Smooth muscle cell (in vitro differentiated cells): Measurements from ENCODE around the gene GPHN. TPM values are rescaled to one million over a fixed set of nuclear protein-coding genes. Genes with fewer than 3 reads are reported as not detected.
"Not testable (repeated sequence)": the region's sequence is repeated elsewhere in the genome, so short reads cannot be mapped to it uniquely, and the experiment has no call there.

Experiments
- DNase-seq: peaks from one replicate; lab custom pipeline; 2025; ENCODE audit not compliant: unreplicated experiment; lab: John Stamatoyannopoulos, UW
- H2AFZ ChIP-seq: fragments of 200-600 bp; sonication (generic); 2 replicates; pipeline ENCODE4 v1.6.0; 2016; ENCODE audit warnings: antibody characterized with exemption, low read depth, mild to moderate bottlenecking
- H3F3A ChIP-seq: fragments of 200-600 bp; sonication (generic); 2 replicates; pipeline ENCODE4 v1.6.0; 2017; ENCODE audit warnings: antibody characterized with exemption, low read depth
- H3K27ac ChIP-seq: fragments of 200-600 bp; sonication (generic); 2 replicates; pipeline ENCODE4 v1.5.1; 2016; ENCODE audit warnings: low read depth, mild to moderate bottlenecking
- H3K27me3 ChIP-seq: fragments of 200-600 bp; sonication (generic); 2 replicates; pipeline ENCODE4 v1.6.1; 2016; ENCODE audit warnings: low read depth, mild to moderate bottlenecking
- H3K36me3 ChIP-seq: fragments of 200-600 bp; sonication (generic); 2 replicates; pipeline ENCODE4 v1.5.1; 2016; ENCODE audit warnings: low read depth
- H3K4me1 ChIP-seq: fragments of 200-600 bp; sonication (generic); 2 replicates; pipeline ENCODE4 v1.5.1; 2016; ENCODE audit warnings: low read depth
- H3K4me2 ChIP-seq: fragments of 200-600 bp; sonication (generic); 2 replicates; pipeline ENCODE4 v1.6.0; 2016; ENCODE audit warnings: mild to moderate bottlenecking
- H3K4me3 ChIP-seq: fragments of 200-600 bp; sonication (generic); 2 replicates; pipeline ENCODE4 v1.5.1; 2016; ENCODE audit warnings: mild to moderate bottlenecking
- H3K79me2 ChIP-seq: fragments of 200-600 bp; sonication (generic); 2 replicates; pipeline ENCODE4 v1.6.0; 2016; ENCODE audit warnings: low read depth, mild to moderate bottlenecking
- H3K9ac ChIP-seq: fragments of 200-600 bp; sonication (generic); 2 replicates; pipeline ENCODE4 v1.6.0; 2016; ENCODE audit warnings: low read depth
- H3K9me3 ChIP-seq: fragments of 200-600 bp; sonication (generic); replicated peaks from 2 replicates; pipeline ENCODE4 v1.5.1; 2016; ENCODE audit warnings: low read depth
- H4K20me1 ChIP-seq: fragments of 200-600 bp; sonication (generic); 2 replicates; pipeline ENCODE4 v1.6.0; 2016; ENCODE audit warnings: low read depth
- CTCF ChIP-seq: fragments of 200-600 bp; sonication (generic); IDR thresholded peaks from 2 replicates; pipeline ENCODE4 v1.5.1; 2017; ENCODE audit warnings: borderline replicate concordance, mild to moderate bottlenecking, antibody characterized with exemption; ENCODE audit not compliant: insufficient read depth, poor library complexity, severe bottlenecking
- WGBS: methylation state at CpG from one replicate; pipeline ENCODE4 v1.1.7; 2016; ENCODE audit warnings: low lambda C conversion rate; 5-methylcytosine and 5-hydroxymethylcytosine counted together
- polyA plus RNA-seq: library from polyadenylated mRNA; unstranded; fragments of >200 nt; fragmentation: Nextera tagmentation; extraction: Ambion mirVana; gene quantifications from 2 replicates; pipeline ENCODE4 v1.2.1, GENCODE V29; 2016
- total RNA-seq: library from RNA; depleted of rRNA; stranded (reverse); fragments of >200 nt; gene quantifications from 2 replicates; pipeline ENCODE4 v1.2.3, GENCODE V29; 2014

Gene GPHN
- total and polyA plus RNA-seq, 2 experiments from 2014 or later: 8.6 to 18.9 TPM

DNA sequence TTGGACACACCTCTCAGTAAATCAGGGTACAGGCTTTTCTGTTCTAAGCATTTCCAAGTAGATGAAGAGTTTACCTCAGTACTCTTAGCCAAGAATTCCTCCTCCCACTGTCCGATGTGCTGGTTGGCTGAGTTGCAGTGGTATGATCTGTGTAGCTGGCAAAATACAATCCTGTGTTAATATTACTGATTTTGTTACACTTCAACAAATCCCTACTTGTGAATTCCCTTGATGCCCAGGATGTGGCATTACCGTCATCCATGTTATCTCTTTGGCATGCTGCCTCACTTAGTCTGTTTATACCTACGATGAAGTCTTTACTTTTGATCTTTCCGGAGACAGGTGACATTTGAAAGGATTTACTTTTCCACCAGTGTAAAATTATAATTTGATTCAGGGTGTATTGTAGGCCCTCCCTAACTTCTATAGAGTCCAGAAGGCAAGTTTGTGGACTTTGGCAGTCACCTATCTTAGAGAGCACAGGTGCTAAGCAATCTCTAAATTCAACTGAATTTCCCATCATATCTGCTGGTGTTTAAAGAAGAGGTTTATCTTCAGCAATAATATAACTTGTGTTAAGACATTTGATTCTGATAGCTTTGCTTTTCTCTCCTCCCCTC lies 11.6 kb upstream of the GPHN start:
- no peak overlapping the region for H2AFZ ChIP-seq
- WGBS: 89% methylated on average over 4 of the region's 4 CpGs
- H3K27me3 ChIP-seq: no peaks in the 10 kb centered on the region
- no peak overlapping the region for H3K4me2 ChIP-seq
- H3K4me3 ChIP-seq: no peak overlapping the region
- no peaks in the 10 kb centered on the region for H3K36me3 ChIP-seq
- DNase-seq: no peak
- no peak for TF ChIP-seq CTCF
- no peaks in the 10 kb centered on the region for H3K79me2 ChIP-seq
- no peak overlapping the region for H3K9ac ChIP-seq
- no peaks in the 10 kb centered on the region for H3K9me3 ChIP-seq
- no peaks in the 10 kb centered on the region for H3F3A ChIP-seq
- no peaks in the 10 kb centered on the region for H3K4me1 ChIP-seq
- no peak overlapping the region for H3K27ac ChIP-seq
- no peaks in the 10 kb centered on the region for H4K20me1 ChIP-seq

DNA sequence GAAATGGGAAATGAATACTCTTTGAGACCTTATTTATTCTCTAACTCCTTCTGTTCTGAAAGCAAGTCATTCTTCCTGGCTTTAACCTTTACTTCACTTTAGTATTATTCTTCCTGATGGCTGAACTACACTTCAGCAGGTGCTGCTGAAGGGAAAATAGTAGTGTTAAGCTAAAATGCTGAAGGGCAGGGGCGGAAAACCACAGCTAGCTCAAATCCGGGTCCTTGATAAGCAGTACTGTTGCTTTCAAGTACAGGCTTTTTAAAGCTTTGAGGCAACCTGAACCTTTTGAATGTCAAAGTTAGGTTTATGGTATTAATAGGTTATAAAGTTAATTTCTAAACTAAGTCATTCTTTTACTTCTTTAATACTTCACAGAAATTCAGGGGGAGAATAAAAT lies 11.0 kb upstream of the GPHN start:
- Histone ChIP-seq H3K79me2 (no peaks in the 10 kb centered on the region), H3F3A (no peaks in the 10 kb centered on the region), H4K20me1 (no peaks in the 10 kb centered on the region), H3K27ac (no peak overlapping the region), H3K9ac (no peak overlapping the region), H3K4me1 (no peaks in the 10 kb centered on the region), H3K27me3 (no peaks in the 10 kb centered on the region), H3K4me2 (no peak overlapping the region), H3K9me3 (no peaks in the 10 kb centered on the region), H2AFZ (no peak overlapping the region), H3K36me3 (no peaks in the 10 kb centered on the region), H3K4me3 (no peak overlapping the region)
- no peak for TF ChIP-seq CTCF
- 66% methylated on average over 2 of the region's 2 CpGs for WGBS
- no peak for DNase-seq

- Histone ChIP-seq H3K27ac (no peak overlapping the region), H3K4me1 (no peaks in the 10 kb centered on the region), H3K9me3 (no peaks in the 10 kb centered on the region), H3K9ac (no peak overlapping the region), H3K36me3 (no peaks in the 10 kb centered on the region), H3K79me2 (no peaks in the 10 kb centered on the region), H3K27me3 (no peaks in the 10 kb centered on the region), H2AFZ (no peak overlapping the region), H3F3A (no peaks in the 10 kb centered on the region), H3K4me2 (no peak overlapping the region), H3K4me3 (no peak overlapping the region), H4K20me1 (no peaks in the 10 kb centered on the region)
- no peak for TF ChIP-seq CTCF
- WGBS: 64% methylated on average over 3 of the region's 3 CpGs
- no peak for DNase-seq
Observed at GRCh38 chr14:66498311-66498710, 9.6 kb upstream of the GPHN start.

DNA sequence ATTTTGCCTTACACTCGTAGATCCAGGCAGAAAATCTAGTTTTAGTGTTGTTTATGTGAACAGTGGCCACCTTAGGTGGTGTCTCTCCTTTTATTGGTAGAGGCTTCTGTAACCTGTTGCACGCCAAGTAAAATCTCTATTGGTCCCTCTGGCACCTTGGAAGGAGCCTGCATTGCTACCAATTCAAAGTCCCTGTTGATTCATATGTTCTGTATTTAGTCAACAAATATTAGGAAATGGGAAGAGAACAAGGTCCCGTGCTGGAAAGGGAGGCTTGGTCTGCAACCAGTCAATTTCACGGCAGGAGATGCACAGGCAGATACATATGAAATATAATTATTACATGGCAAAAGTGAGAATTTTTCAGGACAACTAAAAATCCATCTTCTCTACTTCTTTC lies 6.4 kb upstream of the GPHN start:
- no peaks in the 10 kb centered on the region for H3K4me1 ChIP-seq
- no peaks in the 10 kb centered on the region for H3K79me2 ChIP-seq
- no peaks in the 10 kb centered on the region for H3K9me3 ChIP-seq
- DNase-seq: no peak
- H3F3A ChIP-seq: no peaks in the 10 kb centered on the region
- H3K36me3 ChIP-seq: no peaks in the 10 kb centered on the region
- no peak overlapping the region for H3K4me2 ChIP-seq
- no peak overlapping the region for H3K4me3 ChIP-seq
- H3K9ac ChIP-seq: no peak overlapping the region
- H3K27me3 ChIP-seq: no peaks in the 10 kb centered on the region
- 88% methylated on average over 4 of the region's 4 CpGs for WGBS
- H3K27ac ChIP-seq: no peak overlapping the region
- no peak overlapping the region for H2AFZ ChIP-seq
- TF ChIP-seq CTCF: no peak
- no peaks in the 10 kb centered on the region for H4K20me1 ChIP-seq

- H3F3A ChIP-seq, H3K4me3 ChIP-seq, DNase-seq, H3K79me2 ChIP-seq, H2AFZ ChIP-seq, H3K36me3 ChIP-seq, H3K9ac ChIP-seq, H3K9me3 ChIP-seq, H3K27me3 ChIP-seq, H3K4me2 ChIP-seq, H3K27ac ChIP-seq, H4K20me1 ChIP-seq, H3K4me1 ChIP-seq: not testable (repeated sequence)
- 91% methylated on average over 5 of the region's 5 CpGs for WGBS
Observed at GRCh38 chr14:66502836-66503235, 5.1 kb upstream of the GPHN start.
